Neuronal stem cell (in vitro differentiated cells): ENCODE measurements around the gene KCTD6.
A peak's percentile ranks its signal among the peaks of the same experiment; 100 is the strongest.

Experiments
- DNase-seq: peaks from one replicate; pipeline ENCODE4 v3.0.0-alpha.2; 2013; ENCODE audit warnings: low spot score
- H2AFZ ChIP-seq: one replicate; pipeline ENCODE4 v1.6.1; 2013; ENCODE audit warnings: mild to moderate bottlenecking, low read length, inconsistent platforms
- H2AK5ac ChIP-seq: 2 replicates; pipeline ENCODE4 v1.6.1; 2013; ENCODE audit warnings: low read depth, mild to moderate bottlenecking, inconsistent platforms, low read length, moderate library complexity, mixed read lengths
- H2BK120ac ChIP-seq: 2 replicates; pipeline ENCODE4 v1.6.1; 2013; ENCODE audit warnings: low read depth, mild to moderate bottlenecking, inconsistent platforms, low read length, moderate library complexity, mixed read lengths
- H2BK12ac ChIP-seq: one replicate; pipeline ENCODE4 v1.6.1; 2013; ENCODE audit warnings: low read length, inconsistent platforms
- H2BK15ac ChIP-seq: 2 replicates; pipeline ENCODE4 v1.6.1; 2013; ENCODE audit warnings: mild to moderate bottlenecking, low read length, inconsistent platforms, mixed read lengths
- H2BK5ac ChIP-seq: one replicate; pipeline ENCODE4 v1.6.1; 2013; ENCODE audit warnings: inconsistent platforms, mild to moderate bottlenecking, low read length, moderate library complexity
- H3K14ac ChIP-seq: one replicate; pipeline ENCODE4 v1.6.1; 2013; ENCODE audit warnings: low read length, inconsistent platforms
- H3K18ac ChIP-seq: 2 replicates; pipeline ENCODE4 v1.6.1; 2013; ENCODE audit warnings: low read length, inconsistent platforms
- H3K23ac ChIP-seq: 2 replicates; pipeline ENCODE4 v1.6.1; 2013; ENCODE audit warnings: low read depth, mild to moderate bottlenecking, mixed read lengths, low read length, inconsistent platforms; ENCODE audit not compliant: poor library complexity
- H3K27ac ChIP-seq: replicated peaks from 3 replicates; pipeline ENCODE4 v1.5.1; 2013; ENCODE audit warnings: low read length, inconsistent platforms
- H3K27me3 ChIP-seq, 3 experiments: 2 replicates each; pipeline ENCODE4 v1.6.1; 2013; ENCODE audit warnings: low read length in 3 of 3, mild to moderate bottlenecking in 2 of 3, inconsistent platforms in 1 of 3, low read depth in 1 of 3, mixed read lengths in 1 of 3, moderate library complexity in 1 of 3; ENCODE audit not compliant: control insufficient read depth in 3 of 3, insufficient read depth in 3 of 3
- H3K36me3 ChIP-seq, 2 donors: replicated peaks in 1 of 2; 2 replicates each; pipeline ENCODE4 v1.6.1; 2013; ENCODE audit warnings: low read length in 2 of 2; ENCODE audit not compliant: control insufficient read depth in 2 of 2, insufficient read depth in 2 of 2
- H3K4ac ChIP-seq: 2 replicates; pipeline ENCODE4 v1.6.1; 2013; ENCODE audit warnings: inconsistent platforms, mild to moderate bottlenecking, low read length, moderate library complexity
- H3K4me1 ChIP-seq, 2 donors: 1 replicate in 1 of 2; 2 replicates in 1 of 2; pipeline ENCODE4 v1.6.1; 2013; ENCODE audit warnings: low read length in 2 of 2, low read depth in 1 of 2; ENCODE audit not compliant: control insufficient read depth in 2 of 2, insufficient read depth in 1 of 2
- H3K4me2 ChIP-seq: one replicate; pipeline ENCODE4 v1.6.1; 2013; ENCODE audit warnings: mild to moderate bottlenecking, low read length, inconsistent platforms; ENCODE audit not compliant: insufficient read depth, poor library complexity, severe bottlenecking
- H3K4me3 ChIP-seq, 2 donors: 2 replicates each; pipeline ENCODE4 v1.5.1; 2013; ENCODE audit warnings: low read length in 2 of 2, mild to moderate bottlenecking in 2 of 2, inconsistent platforms in 1 of 2, moderate library complexity in 1 of 2
- H3K79me1 ChIP-seq: one replicate; pipeline ENCODE4 v1.6.1; 2013; ENCODE audit warnings: low read depth, mild to moderate bottlenecking, inconsistent platforms, low read length, moderate library complexity
- H3K9ac ChIP-seq: one replicate; pipeline ENCODE4 v1.6.1; 2013; ENCODE audit warnings: mild to moderate bottlenecking, low read depth, low read length, inconsistent platforms; ENCODE audit not compliant: poor library complexity
- H3K9me3 ChIP-seq, 2 donors: replicated peaks in 1 of 2; 2 replicates each; pipeline versions ENCODE3 to v1.6.1; 2013; ENCODE audit warnings: low read length in 2 of 2, mild to moderate bottlenecking in 2 of 2, inconsistent platforms in 1 of 2, low read depth in 1 of 2, mixed read lengths in 1 of 2, moderate library complexity in 1 of 2; ENCODE audit not compliant: control insufficient read depth in 2 of 2, insufficient read depth in 1 of 2
- H4K8ac ChIP-seq: one replicate; pipeline ENCODE4 v1.6.1; 2013; ENCODE audit warnings: low read depth, mild to moderate bottlenecking, inconsistent platforms, low read length, moderate library complexity
- H4K91ac ChIP-seq: one replicate; pipeline ENCODE4 v1.6.1; 2013; ENCODE audit warnings: low read length, low read depth, mild to moderate bottlenecking, inconsistent platforms; ENCODE audit not compliant: poor library complexity
- WGBS, 2 donors: extraction: QIAGEN DNeasy Blood & Tissue Kit; methylation state at CpG; one replicate each; pipeline ENCODE4 v1.1.7; 2013; ENCODE audit warnings: missing lambda C conversion rate in 2 of 2, mixed read lengths in 1 of 2; ENCODE audit not compliant: insufficient read length in 2 of 2, insufficient replicate concordance in 1 of 2; ENCODE audit errors: extremely low coverage in 2 of 2; 5-methylcytosine and 5-hydroxymethylcytosine counted together

KCTD6 gene

GRCh38 chr3:58482917-58483636 is 8.8 kb upstream of the KCTD6 start:
- no CpG with 5 or more reads among the region's 8 CpGs for WGBS, 2 donors
- H2BK12ac ChIP-seq, result no peak overlapping the region
- no peak overlapping the region for H2BK15ac ChIP-seq
- peaks cover 0 to 3% of the 10 kb centered on the region in 2 donors for H3K9me3 ChIP-seq
- H2BK120ac ChIP-seq, result no peak overlapping the region
- no peak overlapping the region for H3K27ac ChIP-seq
- peaks cover 5 to 7% of the 10 kb centered on the region in 2 donors for H3K4me1 ChIP-seq
- no peak overlapping the region for H2BK5ac ChIP-seq
- H3K14ac ChIP-seq, result no peak overlapping the region
- no peak overlapping the region for H2AK5ac ChIP-seq
- H3K23ac ChIP-seq, result no peak overlapping the region
- no peak overlapping the region for H4K91ac ChIP-seq
- no peak overlapping the region for H3K9ac ChIP-seq
- no peak overlapping the region for H3K18ac ChIP-seq
- no peak overlapping the region for H4K8ac ChIP-seq
- H3K27me3 ChIP-seq, result peaks cover 0 to 3% (median 0%) of the 10 kb centered on the region in 3 experiments
- H3K4me3 ChIP-seq, result no peak overlapping the region
- DNase-seq, result no peak
- H3K4me2 ChIP-seq, result no peak overlapping the region
- H2AFZ ChIP-seq, result no peak overlapping the region
- no peaks in the 10 kb centered on the region for H3K36me3 ChIP-seq
- H3K4ac ChIP-seq, result no peak overlapping the region
- no peaks in the 10 kb centered on the region for H3K79me1 ChIP-seq

GRCh38 chr3:58484045-58484721 is 7.7 kb upstream of the KCTD6 start:
- peak overlapping the region; percentile 37 for H2AFZ ChIP-seq
- H3K27me3 ChIP-seq, result peaks cover 0 to 6% (median 0%) of the 10 kb centered on the region in 3 experiments
- H3K4me2 ChIP-seq, result no peak overlapping the region
- no peaks in the 10 kb centered on the region for H3K79me1 ChIP-seq
- no peak overlapping the region for H3K4me3 ChIP-seq
- no peak overlapping the region for H2BK120ac ChIP-seq
- no peak overlapping the region for H2BK12ac ChIP-seq
- peaks cover 0 to 3% of the 10 kb centered on the region in 2 donors for H3K9me3 ChIP-seq
- H3K27ac ChIP-seq, result no peak overlapping the region
- no CpG with 5 or more reads among the region's 7 CpGs for WGBS, 2 donors
- peaks cover 5 to 7% of the 10 kb centered on the region in 2 donors for H3K4me1 ChIP-seq
- no peak overlapping the region for H3K4ac ChIP-seq
- no peak overlapping the region for H3K18ac ChIP-seq
- H3K36me3 ChIP-seq, result no peaks in the 10 kb centered on the region
- no peak overlapping the region for H2BK5ac ChIP-seq
- no peak overlapping the region for H2BK15ac ChIP-seq
- DNase-seq, result no peak
- no peak overlapping the region for H3K9ac ChIP-seq
- no peak overlapping the region for H3K14ac ChIP-seq
- no peak overlapping the region for H2AK5ac ChIP-seq
- no peak overlapping the region for H4K8ac ChIP-seq
- no peak overlapping the region for H4K91ac ChIP-seq
- H3K23ac ChIP-seq, result no peak overlapping the region

GRCh38 chr3:58484722-58485069 is 7.2 kb upstream of the KCTD6 start:
- no peak overlapping the region for H2BK12ac ChIP-seq
- H3K27ac ChIP-seq, result no peak overlapping the region
- peaks cover 0 to under 1% of the 10 kb centered on the region in 2 donors for H3K9me3 ChIP-seq
- H3K4me2 ChIP-seq, result no peak overlapping the region
- no peak overlapping the region for H3K4ac ChIP-seq
- no peaks in the 10 kb centered on the region for H3K36me3 ChIP-seq
- H3K14ac ChIP-seq, result no peak overlapping the region
- no peak overlapping the region for H2BK120ac ChIP-seq
- no peak overlapping the region for H4K8ac ChIP-seq
- no peak overlapping the region for H3K23ac ChIP-seq
- WGBS, 2 donors, result no CpG with 5 or more reads among the region's 3 CpGs
- no peak for DNase-seq
- peaks cover 5 to 7% of the 10 kb centered on the region in 2 donors for H3K4me1 ChIP-seq
- peaks cover 0 to 6% (median 0%) of the 10 kb centered on the region in 3 experiments for H3K27me3 ChIP-seq
- H2AFZ ChIP-seq, result peak overlapping the region; percentile 37
- H3K18ac ChIP-seq, result no peak overlapping the region
- H4K91ac ChIP-seq, result no peak overlapping the region
- H2BK15ac ChIP-seq, result no peak overlapping the region
- H2AK5ac ChIP-seq, result no peak overlapping the region
- H3K4me3 ChIP-seq, result no peak overlapping the region
- no peak overlapping the region for H3K9ac ChIP-seq
- no peaks in the 10 kb centered on the region for H3K79me1 ChIP-seq
- no peak overlapping the region for H2BK5ac ChIP-seq

- Histone ChIP-seq H3K27ac (no peak overlapping the region), H3K79me1 (no peaks in the 10 kb centered on the region), H3K4me2 (no peak overlapping the region), H4K91ac (no peak overlapping the region), H2BK120ac (no peak overlapping the region), H3K9ac (no peak overlapping the region), H3K9me3 (no peaks in the 10 kb centered on the region), H2BK12ac (no peak overlapping the region), H3K4me3 (no peak overlapping the region), H3K18ac (no peak overlapping the region), H2BK5ac (no peak overlapping the region), H3K23ac (no peak overlapping the region), H3K14ac (no peak overlapping the region), H3K4me1 (peaks cover 5 to 7% of the 10 kb centered on the region in 2 donors), H2BK15ac (no peak overlapping the region), H2AK5ac (no peak overlapping the region), H3K36me3 (no peaks in the 10 kb centered on the region), H3K4ac (no peak overlapping the region), H4K8ac (no peak overlapping the region), H3K27me3 (peaks cover 0 to 6% (median 0%) of the 10 kb centered on the region in 3 experiments), H2AFZ (no peak overlapping the region)
- DNase-seq, result no peak
- no CpG with 5 or more reads among the region's 6 CpGs for WGBS, 2 donors
These were observed 6.0 kb upstream of the KCTD6 start for GRCh38 chr3:58485801-58486435.
